NCI-H446 (cell line): ENCODE results near the gene ZBTB24.
"Not testable (repeated sequence)": the region's sequence is repeated elsewhere in the genome, so short reads cannot be mapped to it uniquely, and the experiment has no call there.

Source experiments
- DNase-seq, 2 experiments: peaks; one replicate each; lab custom pipeline; 2025; lab: John Stamatoyannopoulos, UW

ZBTB24 gene

DNA sequence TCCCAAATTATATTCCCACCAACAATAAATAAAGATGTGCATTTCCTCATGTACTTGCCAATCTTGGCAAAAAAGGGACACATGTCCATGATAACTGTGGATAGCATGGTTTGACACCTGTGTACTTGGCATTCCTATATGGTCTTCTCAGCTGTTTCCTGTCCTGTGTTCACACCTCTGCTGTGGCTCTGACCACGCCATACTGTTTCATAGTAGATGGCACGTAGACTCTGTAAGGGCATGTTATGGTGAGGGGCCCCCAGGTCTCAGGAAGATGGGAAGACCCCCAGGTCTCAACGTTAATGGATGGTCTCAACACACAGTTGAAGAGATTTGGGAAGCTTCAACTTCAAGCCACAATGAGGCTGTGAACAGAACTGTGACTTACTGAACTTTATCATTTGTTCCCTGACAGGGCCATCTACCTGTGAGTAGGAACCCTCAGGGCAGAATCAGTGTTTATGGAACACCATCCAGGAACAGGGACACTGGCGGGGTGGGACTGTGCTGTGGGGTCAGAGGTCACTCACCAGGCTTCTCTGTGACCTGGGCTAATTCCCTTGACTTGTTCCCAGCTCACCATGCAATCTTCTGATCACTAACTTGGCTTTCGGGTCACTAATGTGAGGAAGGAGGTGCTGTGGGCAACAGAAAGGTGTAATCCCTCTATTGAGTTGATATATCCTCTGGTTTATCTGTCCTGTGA is 11.8 kb downstream of the ZBTB24 start:
- DNase-seq, result no peak

DNA sequence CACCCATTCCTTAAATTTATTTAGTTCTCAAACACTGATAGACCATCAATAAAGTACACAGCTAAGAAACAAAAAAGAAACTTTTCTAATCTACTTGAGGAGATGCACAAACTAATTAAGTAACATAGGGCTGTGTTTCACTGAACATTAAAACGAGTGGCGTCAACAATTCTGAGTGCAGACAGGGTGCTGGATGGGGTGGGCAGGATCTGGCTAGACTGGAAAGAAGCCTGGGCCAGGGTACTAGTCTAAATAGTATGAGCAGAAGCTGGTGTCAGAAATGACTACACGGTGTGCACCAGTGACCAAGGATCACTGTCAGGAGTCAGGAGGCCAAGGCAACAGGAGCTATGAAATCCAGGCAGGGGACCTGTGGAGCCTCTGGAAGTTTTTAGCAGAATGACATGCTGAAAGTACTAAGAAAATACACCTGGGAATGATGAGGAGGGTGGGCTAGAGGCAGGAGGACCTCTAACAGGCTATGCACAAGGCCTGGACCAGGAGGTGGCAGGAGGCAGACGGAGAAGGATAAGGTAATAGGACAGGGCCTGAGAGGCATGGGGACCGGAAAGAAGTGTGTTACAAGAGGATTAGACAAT is 13.3 kb downstream of the ZBTB24 start:
- DNase-seq, result no peak

DNA sequence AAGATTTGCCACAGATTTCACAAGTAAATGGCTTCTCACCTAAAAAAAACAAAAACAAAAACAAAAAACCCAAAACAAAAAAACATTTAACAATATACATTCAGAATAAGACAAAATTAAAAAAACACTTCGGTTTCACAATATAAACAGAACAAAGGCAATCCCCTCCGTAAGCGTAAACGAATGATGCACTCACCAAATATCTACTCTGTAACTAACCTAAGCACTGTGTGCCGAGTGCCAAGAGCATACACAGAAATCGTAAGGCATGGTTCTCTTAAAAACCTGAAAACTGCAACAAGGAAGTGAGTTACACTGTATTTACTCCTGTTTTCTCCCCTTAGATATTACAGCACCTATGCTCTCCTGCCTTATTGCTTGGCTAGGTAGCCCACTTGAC is 15.3 kb downstream of the ZBTB24 start:
- no peak for DNase-seq

DNA sequence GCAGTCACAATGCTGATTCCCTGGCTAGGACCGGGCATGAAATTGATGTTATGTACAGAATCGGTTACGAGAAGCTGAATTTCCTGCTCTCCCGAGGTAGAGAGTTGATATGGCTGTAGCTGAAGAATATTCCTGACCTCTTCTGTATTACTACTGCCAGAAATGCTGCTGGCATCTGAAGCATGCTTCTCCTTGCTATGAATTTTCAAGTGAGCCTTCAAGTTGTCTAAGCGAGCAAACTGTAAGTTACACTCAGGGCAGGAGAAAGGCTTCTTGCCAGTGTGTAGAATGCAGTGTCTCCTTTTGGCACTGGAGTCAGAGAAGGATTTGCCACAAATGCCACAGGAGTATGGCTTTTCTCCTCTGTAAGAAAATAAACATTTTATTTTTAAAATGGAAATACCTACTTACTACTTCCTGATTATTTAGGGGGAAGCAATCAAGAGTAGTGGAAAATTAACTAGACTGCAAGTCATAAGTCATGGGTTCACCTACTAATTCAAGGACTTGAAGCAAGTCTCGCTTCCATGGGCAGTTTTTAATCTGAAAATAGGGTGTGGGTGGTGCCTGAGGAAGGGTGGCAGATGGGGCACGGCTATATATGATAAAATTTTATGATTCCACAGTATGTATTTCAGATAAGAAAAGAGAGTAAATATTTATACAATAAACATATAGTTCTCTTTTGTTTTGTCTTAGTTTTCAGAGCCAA is 16.7 kb downstream of the ZBTB24 start:
- no peak for DNase-seq

DNA sequence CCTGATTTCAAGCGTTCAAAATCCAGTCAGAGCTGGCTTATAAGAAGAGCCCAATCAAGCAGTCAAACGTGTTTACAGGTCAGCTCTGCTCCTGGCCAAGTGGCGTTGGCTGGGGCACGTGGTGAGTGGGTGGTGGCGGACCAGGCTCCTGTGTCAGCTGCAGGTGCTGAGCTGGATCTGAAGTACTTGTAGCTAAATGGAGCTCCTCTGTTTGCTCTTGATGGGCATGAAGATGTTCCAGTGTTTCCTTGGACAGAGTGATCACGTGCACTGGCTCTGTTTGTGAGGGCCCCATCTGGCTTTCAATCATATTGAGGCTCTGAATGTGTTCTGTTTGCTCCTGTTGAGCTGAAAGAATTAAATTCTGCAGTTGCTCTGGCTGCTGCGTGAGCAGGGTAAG is 17.2 kb downstream of the ZBTB24 start:
- DNase-seq, result no peak

DNA sequence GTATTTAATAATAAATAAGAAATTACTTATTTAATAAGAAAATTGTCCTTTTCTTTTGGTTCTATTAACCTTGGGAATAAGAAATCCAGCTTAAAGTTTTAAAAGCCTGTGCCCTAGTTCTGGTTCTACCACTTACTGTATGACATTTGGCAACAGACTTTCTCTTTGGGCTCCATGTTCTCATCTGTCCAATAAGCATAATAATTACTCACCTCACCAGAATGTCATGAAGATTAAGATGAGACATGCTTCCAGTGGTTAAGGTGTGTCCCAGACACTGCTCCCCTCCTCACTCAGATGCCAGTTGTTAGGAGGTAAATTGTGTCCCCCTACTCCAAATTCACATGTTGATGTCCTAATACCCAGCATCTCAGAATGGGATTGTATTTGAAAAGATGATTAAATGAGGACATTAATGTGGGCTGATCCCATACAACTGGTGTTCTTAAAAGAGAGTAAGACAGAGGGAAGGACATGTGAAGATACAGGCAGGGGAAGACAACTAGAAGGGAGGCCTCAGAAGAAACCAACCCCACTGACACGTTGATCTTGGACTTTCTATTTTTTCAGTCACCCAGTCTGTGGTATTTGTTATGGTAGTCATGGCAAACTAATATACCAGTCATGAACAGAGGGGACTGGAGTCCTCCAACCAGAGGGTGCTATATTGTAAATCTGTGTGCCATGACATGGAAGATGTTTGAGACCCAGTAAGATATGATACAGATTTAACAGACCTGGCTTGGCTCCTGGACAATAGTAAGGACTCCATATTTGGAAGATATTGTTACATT is 21.1 kb downstream of the ZBTB24 start:
- DNase-seq, result no peak

DNA sequence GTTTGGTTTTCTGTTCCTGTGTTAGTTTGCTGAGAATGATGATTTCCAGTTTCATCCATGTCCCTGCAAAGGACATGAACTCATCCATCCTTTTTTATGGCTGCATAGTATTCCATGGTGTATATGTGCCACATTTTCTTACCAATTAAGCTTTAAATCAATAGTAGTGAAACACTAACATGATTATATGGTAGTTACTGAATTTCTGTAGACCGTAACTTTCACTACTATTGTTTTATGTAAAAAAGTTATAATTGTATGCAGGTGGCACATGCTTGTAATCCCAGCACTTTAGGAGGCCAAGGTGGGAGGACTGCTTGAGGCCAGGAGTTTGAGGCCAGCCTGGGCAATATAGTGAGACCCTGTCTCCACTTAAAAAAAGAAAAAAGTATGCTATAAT is 21.8 kb downstream of the ZBTB24 start:
- not testable (repeated sequence) for DNase-seq

DNA sequence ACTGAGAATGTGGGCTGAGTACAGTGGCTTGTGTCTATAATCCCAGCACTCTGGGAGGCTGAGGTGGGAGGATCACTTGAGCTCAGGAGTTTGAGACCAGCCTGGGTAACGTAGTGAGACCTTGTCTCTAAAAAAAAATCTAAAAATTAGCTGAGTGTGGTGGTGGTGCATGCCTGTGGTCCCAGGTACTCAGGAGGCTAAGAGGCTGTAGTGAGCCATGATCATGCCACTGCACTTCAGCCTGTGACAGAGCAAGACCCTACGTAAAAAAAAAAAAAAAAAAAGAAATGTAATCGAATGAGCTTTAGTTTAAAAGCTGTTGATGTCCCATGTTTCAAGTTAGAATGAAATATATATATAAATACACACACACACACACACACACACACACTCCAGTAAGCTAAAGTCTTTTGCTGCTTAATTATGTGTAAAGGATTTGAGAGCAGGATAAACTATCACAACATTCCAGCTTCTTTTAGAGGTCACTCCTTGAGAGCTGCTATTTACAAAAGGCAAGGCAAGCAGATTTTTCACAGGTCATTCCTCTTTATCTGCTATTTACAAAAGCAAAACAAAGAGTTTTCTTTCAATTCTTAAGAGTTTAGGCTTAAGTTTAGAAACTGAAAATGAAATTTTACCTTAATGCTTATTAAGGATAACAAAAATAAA is 22.7 kb downstream of the ZBTB24 start:
- DNase-seq, result no peak

DNA sequence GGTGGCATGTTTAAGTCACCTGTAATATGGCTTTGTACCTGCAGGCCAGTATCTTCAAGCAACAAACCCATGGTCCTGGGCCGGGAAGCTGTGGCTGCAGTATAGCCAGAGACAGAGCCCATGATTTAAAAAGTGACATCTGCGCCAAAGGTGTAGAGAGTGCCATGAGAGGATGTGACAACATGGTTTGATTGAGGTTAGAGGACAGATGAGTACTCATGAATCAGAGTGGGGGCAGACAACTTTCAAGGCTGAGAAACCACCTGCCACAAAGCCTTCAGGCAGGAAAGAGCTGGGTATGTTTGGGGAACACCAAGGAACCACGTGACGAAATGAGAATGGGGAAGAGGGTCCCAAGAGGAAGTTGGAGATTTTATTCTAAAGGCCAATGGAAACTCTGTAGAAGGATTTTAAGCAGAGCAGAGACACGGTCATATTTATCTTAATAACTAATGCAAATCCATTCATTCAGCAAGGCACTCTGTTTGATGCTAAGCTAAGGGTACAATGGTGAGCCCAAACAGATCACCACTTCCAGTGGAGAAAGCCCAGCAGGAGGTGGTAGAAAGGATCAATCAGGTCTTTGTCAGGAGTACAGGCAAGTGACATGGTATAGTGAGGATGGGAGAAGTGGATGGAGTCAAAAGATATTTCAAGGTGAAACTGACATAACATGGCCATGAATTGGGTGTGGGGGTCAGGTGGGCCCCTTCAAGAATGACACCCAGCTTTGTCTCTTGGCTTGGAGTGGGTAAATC is 24.1 kb downstream of the ZBTB24 start:
- no peak for DNase-seq

DNA sequence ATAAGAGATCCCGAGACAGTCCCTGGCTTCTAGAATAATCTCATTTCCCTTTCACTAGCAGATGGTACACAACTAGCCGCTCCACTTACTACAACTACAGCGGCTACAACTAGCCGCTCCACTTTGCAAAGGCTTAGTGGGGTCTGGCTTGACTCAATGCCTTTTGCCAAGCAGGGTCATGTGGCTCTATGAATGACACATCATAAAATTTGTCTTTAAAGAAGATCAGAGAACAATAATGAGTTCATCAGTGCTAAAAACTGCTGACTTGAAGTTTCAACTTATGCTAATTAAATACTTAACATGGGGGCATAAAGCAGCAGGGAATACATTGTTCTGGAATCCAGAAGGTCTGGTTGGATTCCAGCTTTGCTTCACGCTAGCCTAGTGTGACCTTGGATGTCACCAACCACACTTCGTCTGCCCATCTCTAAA is 25.4 kb downstream of the ZBTB24 start:
- DNase-seq, result no peak

DNA sequence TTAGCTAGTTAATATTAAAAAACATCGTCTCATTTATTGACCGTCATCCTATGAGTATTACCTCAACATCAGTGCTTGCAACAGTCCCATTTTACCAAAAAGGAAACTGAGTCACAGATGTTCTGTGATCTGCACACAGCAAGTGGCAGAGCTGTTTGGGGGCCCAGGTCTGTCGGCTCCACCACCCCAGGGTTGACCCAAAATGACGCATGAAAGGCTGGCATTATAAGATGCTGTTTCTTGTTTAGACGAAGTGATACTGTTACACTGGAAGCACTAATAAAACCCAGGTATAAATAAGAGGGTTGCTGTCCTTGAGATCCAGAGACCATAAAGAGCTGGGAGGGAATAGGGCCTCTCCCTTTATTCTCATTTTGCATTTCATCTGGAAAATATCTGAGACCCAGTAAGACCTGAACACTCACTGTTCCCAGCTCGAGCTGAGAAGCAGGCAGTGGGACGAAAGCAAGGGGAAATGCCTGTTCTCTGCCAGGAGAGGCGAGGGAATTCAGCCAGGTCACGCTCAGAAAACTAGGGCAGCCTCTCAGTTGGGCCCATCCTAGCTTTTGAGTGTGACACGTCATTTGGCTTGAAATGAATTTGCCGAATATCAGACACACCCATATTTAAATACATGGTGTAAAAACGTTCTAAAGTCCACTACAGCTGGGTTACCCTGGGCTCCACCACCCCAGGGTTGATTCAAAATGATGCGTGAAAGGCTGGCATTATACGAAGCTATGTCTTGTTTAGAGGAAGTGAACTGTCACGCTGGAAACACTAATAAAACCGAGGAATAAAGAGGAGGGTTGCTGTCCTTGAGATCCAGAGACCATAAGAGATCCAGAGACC is 26.1 kb downstream of the ZBTB24 start:
- DNase-seq, result no peak

DNA sequence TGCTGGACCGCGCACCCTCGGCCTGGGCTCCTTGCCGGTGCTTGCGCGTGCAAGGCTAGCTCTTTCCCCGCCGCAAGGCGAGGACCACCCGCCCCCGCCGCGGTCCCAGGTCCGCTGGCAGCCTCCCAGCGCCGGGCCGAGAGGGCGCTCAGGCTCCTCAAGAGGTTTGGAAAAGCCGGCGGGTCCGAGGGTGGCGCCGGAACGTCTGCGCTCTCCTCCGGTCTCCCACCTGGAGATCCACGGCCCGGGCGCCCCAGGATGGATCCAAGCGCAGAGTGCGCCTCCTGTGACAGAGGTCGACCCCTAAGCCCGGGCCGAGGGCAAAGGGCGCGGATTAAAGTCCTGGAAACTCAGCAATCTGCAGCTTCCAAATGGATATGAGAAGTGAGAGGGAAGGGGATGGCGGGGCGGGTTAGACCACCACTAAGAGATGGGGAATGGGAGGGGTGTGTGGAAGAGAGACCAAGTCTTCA is 26.9 kb downstream of the ZBTB24 start:
- DNase-seq, result no peak

DNA sequence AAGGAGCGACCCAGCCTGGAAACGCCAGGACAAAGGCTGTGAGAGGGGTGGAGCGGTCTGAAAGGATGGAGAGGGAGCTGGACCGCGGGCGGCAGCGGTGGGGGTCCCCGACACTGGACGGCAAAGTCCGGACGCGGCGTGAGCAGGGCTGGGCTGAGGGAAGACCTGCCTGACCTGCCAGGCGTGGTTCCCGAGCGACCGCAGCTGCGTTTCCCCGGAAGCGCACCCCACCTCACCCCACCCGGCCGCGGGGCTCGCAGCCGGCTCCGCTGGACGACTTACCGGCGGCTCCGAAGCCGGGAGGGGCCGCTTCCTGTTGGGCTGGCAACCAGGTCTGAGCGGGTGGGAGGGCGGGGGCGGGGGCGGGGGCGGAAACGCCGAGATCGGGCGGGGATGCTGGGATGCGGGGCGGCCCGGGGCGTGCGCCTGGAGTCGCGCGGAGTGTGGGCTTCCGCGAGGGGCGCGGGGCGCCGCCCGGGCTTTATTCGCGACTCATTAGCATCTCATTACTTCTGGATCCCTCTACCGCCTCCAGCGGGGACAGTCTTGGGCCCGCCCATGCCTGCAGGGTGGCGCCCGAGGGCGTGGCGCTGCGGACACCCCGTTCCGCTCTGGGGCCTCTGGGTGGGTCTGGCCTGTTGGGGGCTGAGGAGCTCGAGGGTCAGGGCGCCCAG is 27.4 kb downstream of the ZBTB24 start, which contains the start of gene MICAL1:
Gene MICAL1, minus strand, starts transcription at position 336 of the 674 bp plus-strand sequence. CDS start 1,576 bp downstream, outside the sequence.
- DNase-seq, result peak in 1 of 2 experiments; percentile 63

DNA sequence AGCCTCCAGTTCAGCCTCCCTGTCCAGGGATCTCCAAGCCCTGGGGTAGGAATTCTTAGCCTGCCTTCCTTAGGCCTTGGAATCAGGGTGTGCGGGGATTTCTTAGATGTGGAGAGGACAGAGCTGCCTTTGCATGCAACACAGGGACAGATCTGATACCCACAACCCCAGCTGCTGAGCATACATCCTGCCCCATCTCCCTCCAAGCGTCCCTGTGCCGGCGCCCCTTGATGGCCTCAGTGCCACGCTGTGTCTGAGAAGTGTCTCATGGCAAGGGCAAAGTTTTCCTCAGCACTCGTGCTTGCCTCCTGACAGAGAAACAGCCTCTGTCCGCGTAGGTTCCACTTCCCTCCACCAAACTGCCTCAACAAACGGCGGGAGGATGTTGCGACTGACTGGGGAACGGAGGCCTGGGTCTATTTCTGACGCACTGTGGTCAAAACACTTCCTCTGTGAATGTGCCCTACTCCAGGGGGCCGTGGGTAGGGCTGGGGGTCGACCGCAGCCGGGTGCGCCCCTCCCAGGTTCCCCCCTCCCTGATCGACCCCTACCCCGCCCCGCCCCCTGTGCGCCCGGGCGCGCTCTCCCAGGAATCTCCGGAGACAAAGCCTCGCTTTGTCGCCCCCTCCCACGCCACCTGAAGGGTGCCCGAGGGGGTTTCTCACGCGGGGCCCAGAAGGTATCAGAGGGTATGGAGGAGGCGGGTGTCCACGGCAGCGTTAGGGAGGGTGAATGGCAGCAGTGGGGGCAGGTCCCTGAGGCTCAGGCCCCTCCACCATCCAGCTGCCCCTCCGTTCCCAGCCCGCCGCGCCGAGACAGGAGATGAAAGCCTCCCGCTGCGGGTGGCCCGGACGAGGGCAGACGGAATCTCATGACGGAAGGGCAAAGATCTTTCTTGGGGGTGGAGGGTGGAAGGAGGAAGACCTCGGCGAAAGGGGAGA is 28.3 kb downstream of the ZBTB24 start:
- DNase-seq, result no peak

DNA sequence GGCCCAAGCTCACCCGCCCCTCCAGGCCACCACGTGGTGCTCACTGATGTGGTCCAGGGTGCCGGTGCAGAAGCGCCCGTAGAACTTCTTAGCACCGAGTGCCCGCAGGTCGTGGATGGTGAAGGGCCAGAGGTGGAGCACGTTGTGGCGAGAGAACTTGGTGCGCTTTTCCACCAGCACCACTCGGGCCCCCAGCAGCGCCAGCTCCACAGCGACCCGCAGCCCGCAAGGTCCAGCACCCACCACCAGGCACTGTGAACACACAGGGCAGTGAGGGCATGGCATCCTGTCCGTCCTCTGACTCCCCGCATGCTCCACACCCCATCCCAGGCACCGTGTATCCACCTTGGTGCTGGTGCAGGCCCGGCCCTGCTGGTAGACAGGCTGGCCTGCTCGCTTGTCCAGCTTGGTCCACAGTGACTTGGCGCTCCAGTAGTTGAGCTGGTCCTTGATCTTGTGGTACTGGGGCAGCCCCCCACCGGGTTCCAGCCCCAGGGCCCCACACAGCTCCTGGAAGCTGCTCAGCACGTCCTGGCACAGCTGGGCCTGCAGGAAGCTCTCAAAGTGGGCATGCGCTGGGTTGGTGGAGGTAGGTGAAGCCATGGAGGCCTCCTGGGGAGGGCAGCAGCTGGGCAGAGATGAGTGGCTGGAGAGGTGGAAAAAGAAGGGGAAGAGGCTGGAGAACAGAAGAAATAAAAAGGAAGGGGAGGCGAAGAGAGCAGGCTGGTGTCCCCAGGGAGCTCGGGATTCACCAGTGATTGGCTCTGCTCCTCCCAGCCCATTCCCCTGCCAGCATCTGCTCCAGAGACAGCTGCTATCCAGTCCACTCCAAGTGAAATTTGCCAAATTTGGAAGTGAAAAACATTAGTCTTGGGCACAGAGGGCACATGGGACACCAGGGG is 29.2 kb downstream of the ZBTB24 start:
- DNase-seq, result peak; percentile 57 to 86

DNA sequence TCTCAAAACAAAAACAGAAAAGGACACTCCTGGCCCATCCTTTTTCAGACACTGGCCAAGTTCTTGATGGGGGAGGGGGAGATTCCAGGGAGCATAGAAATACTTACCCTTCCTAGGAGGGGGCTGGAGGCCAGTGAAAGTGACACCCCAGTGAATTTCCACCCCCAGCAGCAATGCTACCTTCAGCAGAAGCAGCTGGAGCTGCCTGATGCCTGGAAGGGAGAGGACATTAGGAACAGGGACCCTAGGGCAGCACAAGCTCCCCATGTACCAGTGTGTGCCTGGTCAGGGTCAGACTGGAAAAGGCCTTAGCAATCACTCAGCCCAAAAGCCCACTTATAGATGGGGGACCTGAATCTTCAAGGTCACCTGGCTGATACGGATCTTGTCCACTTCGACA is 29.9 kb downstream of the ZBTB24 start:
- no peak for DNase-seq

DNA sequence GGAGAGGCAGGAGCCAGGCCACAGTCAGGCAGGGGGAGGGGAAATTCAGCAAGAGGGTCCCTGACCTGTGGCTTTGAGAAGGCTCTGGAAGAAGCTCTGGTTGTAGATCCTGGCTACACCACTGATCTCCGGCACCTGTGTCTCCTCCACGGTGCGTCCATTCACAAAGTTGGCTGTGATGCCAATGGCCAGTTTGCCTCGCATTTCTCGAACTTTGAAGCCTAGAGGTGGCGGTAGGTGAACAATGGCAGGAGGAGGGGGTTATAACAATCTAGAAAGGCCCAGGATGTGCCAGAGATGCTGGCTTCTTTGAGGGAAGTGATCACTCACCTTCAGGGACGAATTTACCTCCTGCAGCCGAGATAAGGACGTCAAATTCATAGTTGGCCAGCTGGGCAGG is 30.8 kb downstream of the ZBTB24 start:
- no peak for DNase-seq
